Nephron progenitor cell (in vitro differentiated cells): Measurements from ENCODE around the gene KLHL15.

Source experiments
- DNase-seq: peaks from one replicate; pipeline ENCODE4 v3.0.0; 2021
- H3K27ac Mint-ChIP-seq: 2 replicates; pipeline ENCODE4 v1.8.0; 2021; ENCODE audit warnings: mild to moderate bottlenecking, moderate library complexity, mixed read lengths
- H3K27me3 Mint-ChIP-seq: 2 replicates; pipeline ENCODE4 v1.8.0; 2021; ENCODE audit warnings: mild to moderate bottlenecking, low read depth, mixed read lengths; ENCODE audit not compliant: poor library complexity
- H3K36me3 Mint-ChIP-seq: 2 replicates; pipeline ENCODE4 v1.8.0; 2021; ENCODE audit warnings: low read depth, mixed read lengths
- H3K4me1 Mint-ChIP-seq: 2 replicates; pipeline ENCODE4 v1.8.0; 2021; ENCODE audit warnings: mixed read lengths
- H3K4me3 Mint-ChIP-seq: 2 replicates; pipeline ENCODE4 v1.8.0; 2021; ENCODE audit warnings: mild to moderate bottlenecking, moderate library complexity, mixed read lengths
- H3K9me3 Mint-ChIP-seq: 2 replicates; pipeline ENCODE4 v1.8.0; 2021; ENCODE audit warnings: mild to moderate bottlenecking, moderate library complexity, mixed read lengths
- CTCF ChIP-seq: fragments of 200-600 bp; sonication (generic); IDR thresholded peaks from 2 replicates; pipeline ENCODE4 v1.5.0; 2021; ENCODE audit warnings: antibody characterized with exemption

The KLHL15 gene

GRCh38 chrX:24002792-24003191, 24.2 kb downstream of the KLHL15 start:
- Mint-ChIP-seq H3K27me3 (no peaks in the 10 kb centered on the region), H3K4me3 (no peak overlapping the region), H3K9me3 (peaks cover 8% of the 10 kb centered on the region), H3K4me1 (no peaks in the 10 kb centered on the region), H3K36me3 (peaks cover 80% of the 10 kb centered on the region), H3K27ac (no peak overlapping the region)
- DNase-seq, result no peak
- no peak for TF ChIP-seq CTCF

GRCh38 chrX:24002167-24002566, 24.8 kb downstream of the KLHL15 start:
- peaks cover 8% of the 10 kb centered on the region for H3K9me3 Mint-ChIP-seq
- H3K4me1 Mint-ChIP-seq, result no peaks in the 10 kb centered on the region
- peaks cover 83% of the 10 kb centered on the region for H3K36me3 Mint-ChIP-seq
- no peak overlapping the region for H3K4me3 Mint-ChIP-seq
- no peak overlapping the region for H3K27ac Mint-ChIP-seq
- no peaks in the 10 kb centered on the region for H3K27me3 Mint-ChIP-seq
- DNase-seq, result no peak
- TF ChIP-seq CTCF, result no peak

GRCh38 chrX:23999671-24000070, 27.3 kb downstream of the KLHL15 start:
- H3K9me3 Mint-ChIP-seq, result peaks cover 8% of the 10 kb centered on the region
- H3K36me3 Mint-ChIP-seq, result peaks cover 79% of the 10 kb centered on the region

GRCh38 chrX:23993012-23993633, 33.9 kb downstream of the KLHL15 start:
- Mint-ChIP-seq H3K36me3 (peaks cover 73% of the 10 kb centered on the region), H3K27ac (no peak overlapping the region), H3K4me1 (no peaks in the 10 kb centered on the region), H3K9me3 (no peaks in the 10 kb centered on the region), H3K4me3 (no peak overlapping the region), H3K27me3 (peaks cover 2% of the 10 kb centered on the region)
- no peak for DNase-seq
- TF ChIP-seq CTCF, result no peak

More at GRCh38 chrX:23999671-24000070, 27.3 kb downstream of the KLHL15 start:
- no peak for DNase-seq
- Mint-ChIP-seq H3K4me3 (no peak overlapping the region), H3K27ac (no peak overlapping the region), H3K4me1 (no peaks in the 10 kb centered on the region), H3K27me3 (peaks cover 2% of the 10 kb centered on the region)
- no peak for TF ChIP-seq CTCF

- peaks cover 2% of the 10 kb centered on the region for H3K27me3 Mint-ChIP-seq
- no peak for DNase-seq
- no peak for TF ChIP-seq CTCF
- H3K4me3 Mint-ChIP-seq, result no peak overlapping the region
- H3K27ac Mint-ChIP-seq, result peak overlapping the region; percentile 55
- peaks cover 79% of the 10 kb centered on the region for H3K36me3 Mint-ChIP-seq
- no peaks in the 10 kb centered on the region for H3K4me1 Mint-ChIP-seq
- H3K9me3 Mint-ChIP-seq, result no peaks in the 10 kb centered on the region
These were observed 34.6 kb downstream of the KLHL15 start for GRCh38 chrX:23992431-23992830.

- no peak overlapping the region for H3K4me3 Mint-ChIP-seq
These were observed 36.5 kb downstream of the KLHL15 start for GRCh38 chrX:23990455-23990854.

More at GRCh38 chrX:23990455-23990854, 36.5 kb downstream of the KLHL15 start:
- Mint-ChIP-seq H3K27me3 (no peaks in the 10 kb centered on the region), H3K36me3 (peaks cover 77% of the 10 kb centered on the region), H3K9me3 (no peaks in the 10 kb centered on the region), H3K4me1 (no peaks in the 10 kb centered on the region), H3K27ac (peak overlapping the region; percentile 23)
- TF ChIP-seq CTCF, result no peak
- no peak for DNase-seq
